Right lobe of liver (tissue), 4 donors: ENCODE measurements around the gene PCDHGA2.

Experiments used
- CTCF ChIP-seq, 4 donors: fragments of 200-600 bp in 3 of 4; fragments of 450-650 bp in 1 of 4; IDR thresholded peaks; one replicate each; pipeline versions ENCODE4 v1.5.1 to v1.8.0; 2016 to 2022; ENCODE audit warnings: antibody characterized with exemption in 4 of 4, mild to moderate bottlenecking in 2 of 4
- POLR2A ChIP-seq: fragments of 450-650 bp; IDR thresholded peaks from one replicate; pipeline ENCODE4 v1.6.1; 2017; ENCODE audit warnings: antibody characterized with exemption, mild to moderate bottlenecking
- donor health status: DM: no; HTN: no; CAD: no.
- donor health status: DM: no; HTN: no; CAD: no.
- donor health status: DM: no; HTN: yes; CAD: no.

- TF ChIP-seq CTCF (IDR thresholded peaks at IDR 0.05) (no peak), POLR2A (no peak)
Measured at GRCh38 chr5:141322261-141322660, 16.3 kb upstream of the PCDHGA2 start.
